ENCODE measurements around the gene ERMP1. TPM values are rescaled to one million over a fixed set of nuclear protein-coding genes. Genes with fewer than 3 reads are reported as not detected.

ERMP1 gene
- polyA plus RNA-seq, 1 of the 3 experiments (the other 2 are of a cell fraction): 5.9 TPM

DNA sequence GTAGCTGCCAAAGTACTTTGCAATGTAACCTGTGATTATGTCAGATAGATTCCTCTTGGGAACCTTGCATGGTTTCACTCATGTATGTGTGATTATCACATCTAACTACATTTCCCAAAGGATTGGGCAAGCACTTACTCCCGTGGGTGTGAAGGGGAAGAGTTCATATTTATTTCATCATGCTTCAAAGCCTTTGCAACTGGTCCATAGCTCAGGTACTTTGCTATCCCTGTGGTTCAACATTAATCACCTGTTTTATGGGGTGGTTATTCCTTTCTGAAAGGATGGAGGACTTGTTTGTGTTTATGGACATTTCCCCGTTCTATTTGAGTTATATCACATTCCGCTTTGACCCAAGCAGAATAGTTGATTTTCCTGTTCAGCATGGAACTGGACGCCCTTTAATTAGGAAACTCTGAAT is 13.6 kb upstream of the ERMP1 start:
- Histone ChIP-seq H3K9ac (no peak overlapping the region), H3K27ac (ENCODE audit: low read depth in 2 of 2, low read length in 1 of 2) (no peak overlapping the region), H3K79me2 (ENCODE audit: insufficient read depth) (no peaks in the 10 kb centered on the region), H3K9me3 (no peaks in the 10 kb centered on the region), H3K27me3 (ENCODE audit: insufficient read depth) (no peaks in the 10 kb centered on the region), H4K20me1 (ENCODE audit: insufficient read depth) (no peaks in the 10 kb centered on the region), H3K4me1 (ENCODE audit: control insufficient read depth in 1 of 2, insufficient read depth in 2 of 2, low read depth in 1 of 2, low read length in 1 of 2) (peaks cover 6 to 7% of the 10 kb centered on the region in 2 experiments; a peak in 2 of 4 replicates), H3K36me3 (replicated peaks in 1 of 2; ENCODE audit: control insufficient read depth in 1 of 2, insufficient read depth in 2 of 2, low read length in 1 of 2) (no peaks in the 10 kb centered on the region), H2AFZ (ENCODE audit: low read depth) (no peak overlapping the region), H3K4me3 (ENCODE audit: low read depth in 2 of 2, low read length in 1 of 2) (no peak overlapping the region), H3K9me2 (no peaks in the 10 kb centered on the region), H3K4me2 (no peak overlapping the region), H3F3A (replicated peaks; ENCODE audit: insufficient read depth) (no peaks in the 10 kb centered on the region)
- DNase-seq: no peak
- ChIA-PET CTCF (interaction anchor here (3.7 kb wide), 1 partner anchor 14 kb away, joined by 24 read pairs; the partner anchor contains the start of gene ERMP1), POLR2A (no interaction called here)
- 93% methylated on average over 4 of the region's 4 CpGs for WGBS (ENCODE audit: low lambda C conversion rate)
- TF ChIP-seq SMC3 (IDR thresholded peaks at IDR 0.05; ENCODE audit: low read depth, low read length): no peak
- TF ChIP-seq, protein P1, sequence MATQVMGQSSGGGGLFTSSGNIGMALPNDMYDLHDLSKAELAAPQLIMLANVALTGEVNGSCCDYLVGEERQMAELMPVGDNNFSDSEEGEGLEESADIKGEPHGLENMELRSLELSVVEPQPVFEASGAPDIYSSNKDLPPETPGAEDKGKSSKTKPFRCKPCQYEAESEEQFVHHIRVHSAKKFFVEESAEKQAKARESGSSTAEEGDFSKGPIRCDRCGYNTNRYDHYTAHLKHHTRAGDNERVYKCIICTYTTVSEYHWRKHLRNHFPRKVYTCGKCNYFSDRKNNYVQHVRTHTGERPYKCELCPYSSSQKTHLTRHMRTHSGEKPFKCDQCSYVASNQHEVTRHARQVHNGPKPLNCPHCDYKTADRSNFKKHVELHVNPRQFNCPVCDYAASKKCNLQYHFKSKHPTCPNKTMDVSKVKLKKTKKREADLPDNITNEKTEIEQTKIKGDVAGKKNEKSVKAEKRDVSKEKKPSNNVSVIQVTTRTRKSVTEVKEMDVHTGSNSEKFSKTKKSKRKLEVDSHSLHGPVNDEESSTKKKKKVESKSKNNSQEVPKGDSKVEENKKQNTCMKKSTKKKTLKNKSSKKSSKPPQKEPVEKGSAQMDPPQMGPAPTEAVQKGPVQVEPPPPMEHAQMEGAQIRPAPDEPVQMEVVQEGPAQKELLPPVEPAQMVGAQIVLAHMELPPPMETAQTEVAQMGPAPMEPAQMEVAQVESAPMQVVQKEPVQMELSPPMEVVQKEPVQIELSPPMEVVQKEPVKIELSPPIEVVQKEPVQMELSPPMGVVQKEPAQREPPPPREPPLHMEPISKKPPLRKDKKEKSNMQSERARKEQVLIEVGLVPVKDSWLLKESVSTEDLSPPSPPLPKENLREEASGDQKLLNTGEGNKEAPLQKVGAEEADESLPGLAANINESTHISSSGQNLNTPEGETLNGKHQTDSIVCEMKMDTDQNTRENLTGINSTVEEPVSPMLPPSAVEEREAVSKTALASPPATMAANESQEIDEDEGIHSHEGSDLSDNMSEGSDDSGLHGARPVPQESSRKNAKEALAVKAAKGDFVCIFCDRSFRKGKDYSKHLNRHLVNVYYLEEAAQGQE (IDR thresholded peaks at IDR 0.05; ENCODE audit: low read depth, low read length): no peak
- no peak for TF ChIP-seq FOXM1 (IDR thresholded peaks at IDR 0.05; ENCODE audit: low read depth)
- TF ChIP-seq RCOR1 (IDR thresholded peaks at IDR 0.05; ENCODE audit: low read length): no peak
- TF ChIP-seq RXRA (IDR thresholded peaks at IDR 0.05; ENCODE audit: borderline replicate concordance, low read depth): no peak
- no peak for TF ChIP-seq EZH2phosphoT487 (IDR thresholded peaks at IDR 0.05; ENCODE audit: borderline replicate concordance, low read depth)
- no peak for TF ChIP-seq MEF2A (IDR thresholded peaks at IDR 0.05; ENCODE audit: borderline replicate concordance, low read depth)
- no peak for TF ChIP-seq CHD2 (IDR thresholded peaks at IDR 0.05; ENCODE audit: low read length, partially characterized antibody)
- no peak for TF ChIP-seq TEAD4 (IDR thresholded peaks at IDR 0.05; ENCODE audit: borderline replicate concordance, insufficient read depth)
- TF ChIP-seq ELF1 (IDR thresholded peaks at IDR 0.05): no peak
- TF ChIP-seq, protein P2, sequence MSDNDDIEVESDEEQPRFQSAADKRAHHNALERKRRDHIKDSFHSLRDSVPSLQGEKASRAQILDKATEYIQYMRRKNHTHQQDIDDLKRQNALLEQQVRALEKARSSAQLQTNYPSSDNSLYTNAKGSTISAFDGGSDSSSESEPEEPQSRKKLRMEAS (IDR thresholded peaks at IDR 0.05; ENCODE audit: low read depth): no peak

DNA sequence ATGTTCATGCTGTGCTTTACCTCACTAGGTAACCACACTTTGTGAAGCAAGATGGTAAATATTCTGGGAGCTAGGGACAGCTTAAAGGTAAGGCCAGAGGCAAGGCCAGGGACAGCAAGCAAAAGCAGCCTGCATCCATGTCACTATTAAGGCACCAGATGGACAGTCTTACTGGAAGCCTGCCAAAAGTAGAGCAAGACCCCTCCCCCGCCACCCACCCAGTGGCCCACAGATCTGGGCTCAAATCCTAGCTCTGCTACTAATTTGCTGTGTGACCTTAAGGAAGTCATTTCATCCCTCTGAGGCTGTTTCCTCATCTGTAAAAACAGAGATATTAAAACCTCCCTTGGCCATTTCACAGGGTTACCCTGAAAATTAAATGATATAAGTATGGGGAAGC is 13.2 kb upstream of the ERMP1 start:
- POLR2A ChIA-PET: no interaction called here
- CTCF ChIA-PET: interaction anchor here (3.7 kb wide), 1 partner anchor 14 kb away, joined by 24 read pairs; the partner anchor contains the start of gene ERMP1

More for the DNA sequence above, 13.2 kb upstream of the ERMP1 start:
- no peaks in the 10 kb centered on the region for H3K9me2 ChIP-seq
- no CpG with 5 or more reads among the region's 1 CpG for WGBS (ENCODE audit: low lambda C conversion rate)
- H2AFZ ChIP-seq (ENCODE audit: low read depth): no peak overlapping the region
- peaks cover 6 to 7% of the 10 kb centered on the region in 2 experiments; a peak in 2 of 4 replicates for H3K4me1 ChIP-seq (ENCODE audit: control insufficient read depth in 1 of 2, insufficient read depth in 2 of 2, low read depth in 1 of 2, low read length in 1 of 2)
- no peak overlapping the region for H3K4me3 ChIP-seq (ENCODE audit: low read depth in 2 of 2, low read length in 1 of 2)
- no peaks in the 10 kb centered on the region for H3K27me3 ChIP-seq (ENCODE audit: insufficient read depth)
- H3K4me2 ChIP-seq: no peak overlapping the region
- no peaks in the 10 kb centered on the region for H3K36me3 ChIP-seq (replicated peaks in 1 of 2; ENCODE audit: control insufficient read depth in 1 of 2, insufficient read depth in 2 of 2, low read length in 1 of 2)
- no peaks in the 10 kb centered on the region for H3K9me3 ChIP-seq
- peak; percentile 43 for DNase-seq
- H4K20me1 ChIP-seq (ENCODE audit: insufficient read depth): no peaks in the 10 kb centered on the region
- TF ChIP-seq EP300 (IDR thresholded peaks at IDR 0.05; ENCODE audit: borderline replicate concordance in 1 of 2, low read depth in 1 of 2, low read length in 1 of 2): no peak
- no peaks in the 10 kb centered on the region for H3F3A ChIP-seq (replicated peaks; ENCODE audit: insufficient read depth)
- no peak overlapping the region for H3K27ac ChIP-seq (ENCODE audit: low read depth in 2 of 2, low read length in 1 of 2)
- no peaks in the 10 kb centered on the region for H3K79me2 ChIP-seq (ENCODE audit: insufficient read depth)
- H3K9ac ChIP-seq: no peak overlapping the region
